ENCODE measurements around the gene CDK18. TPM values are rescaled to one million over a fixed set of nuclear protein-coding genes. Genes with fewer than 3 reads are reported as not detected.

The CDK18 gene
- polyA plus RNA-seq, 1 experiment, result 0.83 TPM

- CTCF ChIA-PET, result interaction anchor here (0.6 to 37.0 kb wide), 7 partner anchors 9 to 253 kb away, joined by 3 to 819 read pairs (median 3); partner anchors contain the start of gene CDK18
- DNase-seq (ENCODE audit: low read depth), result no peak
Observed at GRCh38 chr1:205512059-205513045, 7.9 kb downstream of the CDK18 start.

DNA sequence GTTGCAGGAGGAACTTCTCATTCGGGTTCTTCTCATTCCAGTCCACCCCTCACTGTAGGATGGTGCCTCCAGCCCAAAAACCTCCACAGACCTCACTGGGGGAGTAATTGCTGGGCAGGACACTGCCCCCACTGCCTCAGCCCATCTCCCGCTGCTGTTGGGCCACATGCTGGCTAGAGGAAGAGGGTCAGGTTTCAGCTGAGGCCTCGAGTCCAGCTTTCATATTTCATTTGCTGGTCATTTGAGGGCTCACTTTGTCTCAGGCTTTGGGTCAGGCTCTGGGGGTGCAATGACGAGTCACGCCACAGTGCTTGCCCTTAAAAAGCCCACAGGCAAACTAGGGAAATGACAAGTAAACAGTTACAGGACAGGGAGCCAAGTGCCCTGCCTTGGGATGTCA, 9.3 kb downstream of the CDK18 start:
- POLR2A ChIA-PET, result no interaction called here
- no peaks in the 10 kb centered on the region for H3K36me3 ChIP-seq (ENCODE audit: control insufficient read depth, insufficient read depth, low read length)
- peaks cover 8% of the 10 kb centered on the region for H3K27me3 ChIP-seq (ENCODE audit: control insufficient read depth, insufficient read depth, low read length)
- TF ChIP-seq, protein P1, sequence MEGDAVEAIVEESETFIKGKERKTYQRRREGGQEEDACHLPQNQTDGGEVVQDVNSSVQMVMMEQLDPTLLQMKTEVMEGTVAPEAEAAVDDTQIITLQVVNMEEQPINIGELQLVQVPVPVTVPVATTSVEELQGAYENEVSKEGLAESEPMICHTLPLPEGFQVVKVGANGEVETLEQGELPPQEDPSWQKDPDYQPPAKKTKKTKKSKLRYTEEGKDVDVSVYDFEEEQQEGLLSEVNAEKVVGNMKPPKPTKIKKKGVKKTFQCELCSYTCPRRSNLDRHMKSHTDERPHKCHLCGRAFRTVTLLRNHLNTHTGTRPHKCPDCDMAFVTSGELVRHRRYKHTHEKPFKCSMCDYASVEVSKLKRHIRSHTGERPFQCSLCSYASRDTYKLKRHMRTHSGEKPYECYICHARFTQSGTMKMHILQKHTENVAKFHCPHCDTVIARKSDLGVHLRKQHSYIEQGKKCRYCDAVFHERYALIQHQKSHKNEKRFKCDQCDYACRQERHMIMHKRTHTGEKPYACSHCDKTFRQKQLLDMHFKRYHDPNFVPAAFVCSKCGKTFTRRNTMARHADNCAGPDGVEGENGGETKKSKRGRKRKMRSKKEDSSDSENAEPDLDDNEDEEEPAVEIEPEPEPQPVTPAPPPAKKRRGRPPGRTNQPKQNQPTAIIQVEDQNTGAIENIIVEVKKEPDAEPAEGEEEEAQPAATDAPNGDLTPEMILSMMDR (IDR thresholded peaks at IDR 0.05; ENCODE audit: insufficient read depth, low read depth, low read length), result no peak
- CTCF ChIA-PET, result interaction anchor here (1.3 to 37.0 kb wide), 3 partner anchors 8 to 160 kb away, joined by 7 to 819 read pairs (median 819); partner anchors contain the start of gene CDK18
- H3K4me3 ChIP-seq (ENCODE audit: low read depth, low read length), result no peak overlapping the region
- DNase-seq (ENCODE audit: low read depth), result no peak

More at GRCh38 chr1:205512059-205513045, 7.9 kb downstream of the CDK18 start:
- Histone ChIP-seq H3K36me3 (ENCODE audit: control insufficient read depth, insufficient read depth, low read length) (no peaks in the 10 kb centered on the region), H3K27me3 (ENCODE audit: control insufficient read depth, insufficient read depth, low read length) (peaks cover 5% of the 10 kb centered on the region), H3K4me3 (ENCODE audit: low read depth, low read length) (no peak overlapping the region)
- POLR2A ChIA-PET, result no interaction called here
- TF ChIP-seq, protein P1 (IDR thresholded peaks at IDR 0.05; ENCODE audit: insufficient read depth, low read depth, low read length), result no peak

DNA sequence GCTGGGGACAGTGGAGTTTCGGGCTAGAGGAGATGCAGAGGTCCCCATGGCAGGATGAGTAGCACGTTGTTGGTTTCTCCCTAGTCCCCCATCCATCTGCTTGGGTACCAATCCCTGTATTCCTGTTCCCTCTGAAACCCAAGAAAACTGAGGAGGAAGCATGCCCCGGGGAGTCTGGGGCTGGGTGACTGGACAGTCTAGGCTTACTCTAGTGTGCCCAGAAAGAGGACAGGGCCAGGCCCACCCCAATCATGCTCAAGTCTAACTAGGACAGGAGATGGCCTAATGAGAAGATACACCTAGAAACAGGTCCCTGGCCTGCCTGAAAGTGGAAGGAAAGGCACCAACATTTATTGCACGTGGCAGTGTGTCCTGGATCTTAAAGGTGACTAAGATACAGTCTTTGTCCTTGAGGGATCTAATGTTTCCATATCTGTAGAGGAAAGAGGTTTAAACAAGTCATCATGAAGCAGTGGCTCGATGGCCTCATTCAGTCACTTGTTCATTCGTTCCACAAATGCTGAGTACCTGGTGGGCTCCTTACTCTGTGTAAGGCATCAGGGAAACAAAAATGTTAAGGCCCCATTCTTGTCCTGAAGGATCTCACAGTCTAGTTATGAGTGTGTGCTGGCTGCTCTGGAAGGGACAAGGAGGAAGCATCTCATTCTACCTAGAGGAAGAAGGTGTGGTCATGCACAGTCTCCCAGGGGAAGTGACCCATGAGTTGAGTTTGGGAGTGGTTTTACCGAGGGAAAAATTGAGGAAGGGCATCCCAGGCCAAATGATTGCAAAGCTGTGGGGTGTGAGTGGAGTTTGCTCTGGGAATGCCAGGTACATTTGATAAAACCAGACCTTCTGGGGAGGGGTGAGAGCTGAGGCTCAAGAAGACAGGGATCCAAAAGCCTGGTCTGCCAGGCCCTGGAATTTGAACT, 10.0 kb downstream of the CDK18 start:
- POLR2A ChIA-PET, result no interaction called here
- no peak for DNase-seq (ENCODE audit: low read depth)
- Histone ChIP-seq H3K36me3 (ENCODE audit: control insufficient read depth, insufficient read depth, low read length) (no peaks in the 10 kb centered on the region), H3K4me3 (ENCODE audit: low read depth, low read length) (no peak overlapping the region), H3K27me3 (ENCODE audit: control insufficient read depth, insufficient read depth, low read length) (peaks cover 12% of the 10 kb centered on the region)
- CTCF ChIA-PET, result interaction anchor here (1.1 to 37.0 kb wide), 8 partner anchors 7 to 160 kb away, joined by 3 to 819 read pairs (median 9); partner anchors contain the start of gene CDK18
- TF ChIP-seq, protein P1 (IDR thresholded peaks at IDR 0.05; ENCODE audit: insufficient read depth, low read depth, low read length), result no peak

- H3K27me3 ChIP-seq (ENCODE audit: control insufficient read depth, insufficient read depth, low read length), result peaks cover 11% of the 10 kb centered on the region
- TF ChIP-seq, protein P1 (IDR thresholded peaks at IDR 0.05; ENCODE audit: insufficient read depth, low read depth, low read length), result no peak
- ChIA-PET CTCF (interaction anchor here (0.6 to 28.3 kb wide), 8 partner anchors 9 to 185 kb away, joined by 3 to 819 read pairs (median 6); partner anchors contain the start of gene CDK18), POLR2A (no interaction called here)
- no peak overlapping the region for H3K4me3 ChIP-seq (ENCODE audit: low read depth, low read length)
- DNase-seq (ENCODE audit: low read depth), result no peak
- H3K36me3 ChIP-seq (ENCODE audit: control insufficient read depth, insufficient read depth, low read length), result no peaks in the 10 kb centered on the region
Observed at GRCh38 chr1:205515781-205516253, 11.3 kb downstream of the CDK18 start.

All from BJ (cell line).